Esophagus muscularis mucosa (tissue), 3 donors: ENCODE results near the gene FBL.

ENCODE experiments used
- EP300 ChIP-seq: sonication (generic); formaldehyde crosslinking; IDR thresholded peaks from one replicate; pipeline ENCODE4 v1.6.1; 2017; ENCODE audit warnings: antibody characterized with exemption
- POLR2A ChIP-seq: fragments of 450-650 bp; IDR thresholded peaks from one replicate; pipeline ENCODE4 v1.6.1; 2017; ENCODE audit warnings: antibody characterized with exemption, moderate library complexity, mild to moderate bottlenecking, low read depth
- POLR2AphosphoS5 ChIP-seq, 2 donors: sonication (generic); formaldehyde crosslinking; IDR thresholded peaks; one replicate each; pipeline ENCODE4 v1.6.1; 2017; ENCODE audit warnings: antibody characterized with exemption in 2 of 2

- TF ChIP-seq POLR2A (no peak), POLR2AphosphoS5 (IDR thresholded peaks at IDR 0.05) (peak; percentile 79 to 83), EP300 (no peak)
Measured at GRCh38 chr19:39824143-39825092, 21.8 kb downstream of the FBL start.
